Hindlimb muscle (tissue), 1 donor: ENCODE measurements around the gene ANKRD9. TPM values are rescaled to one million over a fixed set of nuclear protein-coding genes. Genes with fewer than 3 reads are reported as not detected.

Source experiments
- DNase-seq: peaks from one replicate; pipeline ENCODE4 v3.0.0-alpha.2; 2013
- polyA plus RNA-seq: library from polyadenylated mRNA; unstranded; fragments of 120-200 nt; gene quantifications from one replicate; pipeline ENCODE4 v1.2.1, GENCODE V29; 2013; ENCODE audit not compliant: insufficient read length

The ANKRD9 gene
- polyA plus RNA-seq, 1 donor = 21.9 TPM

DNA sequence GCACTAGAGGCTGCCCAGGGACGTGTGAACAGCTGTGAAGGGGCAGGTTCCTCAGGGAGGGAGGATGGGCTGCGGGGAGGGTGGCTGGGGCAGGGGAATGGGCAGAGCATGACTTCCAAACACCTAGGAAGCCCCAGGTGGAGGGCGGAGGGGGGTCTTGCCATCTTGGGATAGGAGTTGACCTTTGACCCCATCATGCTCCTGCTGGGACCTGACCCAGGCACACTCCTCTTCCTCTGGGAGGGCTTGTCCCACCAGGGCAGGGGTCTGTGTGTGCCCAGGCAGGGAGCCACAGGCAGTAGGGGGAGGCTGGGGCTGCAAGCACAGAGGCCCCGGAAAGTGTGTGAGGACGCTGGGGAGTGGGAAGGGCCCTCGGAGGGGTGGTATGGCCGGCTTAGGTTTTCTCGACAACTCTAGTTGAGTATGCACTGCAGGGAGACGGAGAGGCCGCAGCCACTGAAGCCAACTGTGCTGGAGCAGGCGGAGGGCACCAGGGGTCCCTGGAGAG is 3.3 kb upstream of the ANKRD9 start:
- DNase-seq = no peak

DNA sequence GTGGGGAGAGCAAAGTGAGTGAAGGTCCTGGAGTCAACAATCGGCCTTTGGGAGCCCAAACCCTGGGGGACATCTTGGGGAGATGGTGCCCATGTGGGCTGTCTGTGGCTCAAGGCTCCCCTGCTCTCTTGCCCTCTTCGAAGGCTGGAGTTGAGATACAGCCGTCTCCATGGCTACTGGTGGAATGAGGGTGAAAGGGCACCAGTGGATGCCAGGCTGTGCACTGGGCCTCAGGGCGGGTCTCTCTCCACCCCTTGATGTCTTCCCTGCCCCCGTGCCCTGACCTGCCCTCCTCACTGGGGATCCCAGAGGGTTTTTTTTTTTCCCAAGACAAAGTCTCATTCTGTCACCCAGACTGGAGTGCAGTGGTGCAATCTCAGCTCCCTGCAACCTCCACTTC is 2.0 kb upstream of the ANKRD9 start:
- no peak for DNase-seq

DNA sequence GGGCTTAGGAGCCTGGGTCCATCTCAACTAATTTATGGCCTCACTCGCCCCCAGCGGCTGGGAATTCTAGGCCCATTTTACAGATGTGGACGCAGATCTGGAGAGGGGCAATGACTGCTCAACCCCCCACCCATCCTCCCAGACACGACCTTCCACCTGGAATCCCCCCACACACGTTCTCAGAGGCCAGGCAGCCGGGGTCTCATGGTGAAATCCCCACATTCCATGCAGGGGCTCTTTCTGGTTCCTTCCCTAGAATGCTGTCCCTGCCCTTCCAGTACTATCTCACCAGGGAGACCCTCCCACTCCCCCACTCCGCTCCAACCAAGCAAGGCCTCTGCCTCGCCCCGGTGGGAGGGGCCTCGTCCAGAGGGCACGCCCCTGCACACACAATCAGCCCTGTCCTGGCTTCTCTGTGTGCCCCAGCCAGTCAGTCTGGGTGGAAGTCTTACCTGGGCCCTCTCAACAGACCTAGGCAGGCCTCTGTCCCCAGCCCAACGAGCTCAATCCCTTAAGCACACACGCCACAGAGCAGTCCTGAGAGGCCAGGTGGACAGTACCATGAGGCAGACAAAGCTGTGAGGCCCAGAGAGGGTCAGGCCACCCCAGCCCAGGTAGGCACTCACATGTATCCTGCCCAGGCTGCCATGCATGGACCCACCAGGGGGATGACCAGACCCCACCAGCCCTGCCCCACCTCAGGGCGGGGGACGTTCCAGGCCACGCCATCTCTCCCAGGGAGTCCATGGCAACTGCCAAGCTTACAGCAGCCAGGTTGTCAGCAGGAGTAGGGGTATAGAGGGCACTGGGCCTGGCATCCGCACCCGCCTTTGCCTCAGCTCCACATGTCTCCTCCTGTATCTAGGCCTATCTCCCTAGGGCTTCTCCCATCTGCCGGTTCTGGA is 1.3 kb upstream of the ANKRD9 start:
- DNase-seq = no peak

DNA sequence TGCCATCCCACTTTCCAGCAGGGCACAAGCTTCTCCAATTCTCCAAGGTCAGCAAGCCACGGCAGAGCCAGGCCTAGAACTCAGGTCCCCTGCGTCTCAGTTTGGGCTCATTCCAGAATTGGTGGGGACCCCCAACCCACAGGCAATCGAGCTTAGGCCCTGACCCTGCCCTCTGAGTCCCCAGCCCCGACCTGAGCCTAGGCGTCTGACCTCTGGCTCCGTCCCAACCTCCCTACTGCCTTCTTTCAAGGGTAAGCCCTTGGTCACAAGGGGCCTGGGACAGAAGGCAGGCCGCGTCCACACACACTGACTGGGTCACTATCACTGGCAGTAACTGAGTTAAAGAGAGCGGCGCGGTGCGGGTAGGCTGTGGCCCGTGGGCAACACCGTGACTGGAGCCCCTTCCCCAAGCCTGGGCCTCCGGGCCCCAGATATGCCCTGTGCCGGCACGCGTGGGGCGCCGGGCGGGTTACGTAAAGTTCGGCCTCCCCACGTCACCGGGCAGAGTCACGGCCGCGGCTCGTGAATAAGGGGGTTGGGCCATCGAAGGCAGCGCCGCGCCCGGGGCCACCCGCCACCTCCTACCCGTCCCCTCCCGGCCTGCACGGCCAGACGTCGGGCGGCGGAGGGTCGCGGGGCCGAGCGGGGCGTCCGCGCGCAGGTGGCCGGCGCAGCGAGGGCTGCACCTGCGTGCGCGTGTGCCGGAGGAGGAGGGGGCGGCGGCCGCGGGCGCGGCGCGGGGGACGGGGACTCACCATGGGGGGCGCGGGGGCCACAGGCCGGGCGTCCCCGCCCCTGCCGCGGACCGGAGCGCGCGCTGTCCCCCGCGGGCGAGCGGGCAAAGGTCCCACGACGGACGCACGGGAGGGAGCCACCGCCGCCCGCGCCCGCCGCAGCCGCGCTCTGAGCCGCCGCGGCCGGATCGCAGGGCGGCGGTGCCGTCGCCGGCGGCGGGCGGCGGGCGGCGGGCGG is 516 bp downstream of the ANKRD9 start:
- DNase-seq = no peak

DNA sequence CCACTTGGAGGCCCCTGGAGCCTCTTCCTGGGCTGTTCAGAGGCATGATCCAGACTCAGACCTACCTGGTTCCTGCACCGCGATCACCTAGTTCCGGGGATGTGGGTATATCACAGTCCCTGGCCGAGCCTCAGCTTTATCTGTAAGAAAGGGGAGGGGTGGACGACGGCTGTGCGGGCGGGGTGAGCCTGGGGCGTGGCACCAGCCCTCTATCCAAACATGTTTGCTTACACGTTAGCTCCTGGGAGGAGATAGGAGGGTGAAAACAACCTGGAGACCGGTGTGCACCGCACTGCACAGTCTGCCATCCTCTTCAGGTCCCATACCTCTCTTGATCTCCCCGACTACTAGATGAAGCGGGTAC is 1.2 kb downstream of the ANKRD9 start:
- no peak for DNase-seq

DNA sequence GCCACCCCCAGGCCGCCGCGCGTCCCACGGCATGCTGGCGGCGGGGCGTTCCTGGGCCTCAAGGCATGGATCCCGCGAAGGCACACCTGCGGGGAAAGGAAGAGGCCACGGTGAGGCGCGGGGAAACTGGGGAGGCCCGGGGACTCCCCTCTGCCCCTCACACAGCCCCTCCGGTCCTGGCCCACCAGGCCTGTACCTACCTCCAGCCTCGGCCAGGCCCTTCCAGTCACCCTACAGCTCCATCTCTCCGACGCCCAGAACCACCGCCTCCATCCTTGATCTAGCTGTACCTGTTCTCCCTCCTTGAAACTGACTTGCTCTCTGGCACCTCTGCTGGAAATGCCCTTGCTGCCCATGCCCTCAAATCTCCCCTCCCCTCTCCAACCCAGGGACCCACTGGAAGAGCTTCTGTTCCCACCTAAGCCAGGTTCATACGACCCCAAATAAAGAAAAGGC is 1.7 kb downstream of the ANKRD9 start:
- DNase-seq = no peak

DNA sequence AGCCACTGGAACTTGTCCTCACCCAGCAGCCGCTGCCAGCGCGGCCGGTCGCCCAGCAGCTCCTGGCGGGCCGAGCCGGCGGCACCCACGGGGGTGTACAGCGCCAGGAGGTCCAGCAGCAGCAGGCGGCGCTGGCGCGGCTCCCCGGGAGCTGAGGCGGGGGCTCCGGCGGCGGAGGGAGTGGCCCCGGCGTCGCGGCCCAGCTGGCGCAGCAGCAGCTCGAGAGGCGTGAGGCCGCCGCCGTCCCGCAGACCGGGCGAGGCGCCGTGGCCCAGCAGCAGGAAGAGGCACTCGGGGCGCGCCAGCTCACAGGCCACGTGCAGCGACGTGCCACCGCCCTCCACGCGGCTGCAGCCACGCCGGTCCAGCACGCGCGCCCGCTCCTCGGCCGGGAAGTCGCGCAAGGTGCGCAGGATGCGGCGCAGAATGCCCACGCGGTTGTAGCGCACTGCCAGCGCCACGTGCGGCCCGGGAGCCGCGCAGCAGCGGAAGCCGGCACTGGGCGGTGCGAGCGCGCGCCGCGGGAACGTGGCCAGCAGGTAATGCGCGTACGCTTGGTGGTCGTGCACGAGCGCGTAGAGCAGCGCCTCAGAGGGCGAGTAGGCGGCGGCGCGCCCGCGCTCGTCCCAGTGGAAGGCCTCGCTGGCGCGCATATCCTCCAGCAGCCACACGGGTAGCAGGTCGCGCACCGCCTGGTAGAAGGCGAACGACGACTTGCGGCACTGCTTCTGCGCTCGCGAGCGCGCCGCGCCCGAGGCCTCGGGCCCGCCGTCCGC is 2.3 kb downstream of the ANKRD9 start:
- DNase-seq = no peak

DNA sequence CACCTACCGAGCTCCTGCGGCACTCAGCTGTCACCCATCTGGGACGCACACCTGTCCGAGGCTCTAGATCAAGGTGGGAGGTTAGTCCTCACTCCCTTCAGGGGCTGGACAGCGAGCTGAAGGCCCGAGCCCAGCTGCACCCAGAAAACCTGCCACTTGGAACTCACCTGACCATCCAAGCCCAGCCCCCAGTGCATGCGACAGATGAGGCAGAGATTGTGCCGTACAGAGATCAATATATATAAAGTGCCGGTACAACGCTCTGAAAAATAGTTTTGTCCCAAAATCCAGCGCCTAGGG is 3.0 kb downstream of the ANKRD9 start:
- DNase-seq = no peak

DNA sequence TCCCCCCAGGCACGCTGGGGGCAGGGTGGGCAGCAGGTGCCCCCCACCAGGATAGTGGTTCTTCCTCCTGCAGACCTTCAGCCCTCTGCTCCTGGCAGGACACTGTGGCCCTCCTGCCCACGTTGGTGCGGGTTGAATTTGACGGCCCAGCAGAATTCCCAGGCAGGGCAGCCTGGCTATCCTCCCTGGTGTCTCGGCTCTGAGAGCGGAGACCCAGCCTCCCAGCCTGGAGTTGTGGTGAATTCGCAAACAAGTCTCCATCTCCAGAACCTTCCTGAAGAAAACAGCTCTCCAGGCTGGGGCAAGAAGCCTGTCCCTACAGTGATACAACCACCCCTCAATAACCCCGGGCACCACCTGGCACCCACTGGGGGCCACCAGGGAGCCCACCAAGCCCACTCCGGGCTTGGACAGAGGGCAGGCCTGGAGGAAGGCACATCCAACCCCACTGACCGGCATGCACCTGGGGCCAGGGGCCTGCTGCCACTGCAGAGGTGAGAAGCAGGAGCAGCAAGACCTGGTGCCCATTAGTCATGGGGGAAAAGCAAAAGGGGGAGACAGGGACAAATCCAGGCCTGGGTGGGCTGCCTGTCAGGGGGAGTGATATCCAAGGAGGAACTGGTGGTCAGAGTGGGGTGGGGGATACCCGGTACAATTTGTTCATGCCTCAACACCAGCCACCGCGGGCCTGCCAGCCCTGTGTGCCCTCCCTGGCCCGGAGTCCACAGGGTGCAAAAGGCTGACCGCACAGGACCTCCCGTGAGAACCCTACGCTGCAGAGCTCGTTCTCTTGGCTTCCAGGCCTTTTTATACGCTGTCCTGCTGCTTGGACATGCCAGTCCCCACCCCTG is 3.6 kb downstream of the ANKRD9 start:
- no peak for DNase-seq

DNA sequence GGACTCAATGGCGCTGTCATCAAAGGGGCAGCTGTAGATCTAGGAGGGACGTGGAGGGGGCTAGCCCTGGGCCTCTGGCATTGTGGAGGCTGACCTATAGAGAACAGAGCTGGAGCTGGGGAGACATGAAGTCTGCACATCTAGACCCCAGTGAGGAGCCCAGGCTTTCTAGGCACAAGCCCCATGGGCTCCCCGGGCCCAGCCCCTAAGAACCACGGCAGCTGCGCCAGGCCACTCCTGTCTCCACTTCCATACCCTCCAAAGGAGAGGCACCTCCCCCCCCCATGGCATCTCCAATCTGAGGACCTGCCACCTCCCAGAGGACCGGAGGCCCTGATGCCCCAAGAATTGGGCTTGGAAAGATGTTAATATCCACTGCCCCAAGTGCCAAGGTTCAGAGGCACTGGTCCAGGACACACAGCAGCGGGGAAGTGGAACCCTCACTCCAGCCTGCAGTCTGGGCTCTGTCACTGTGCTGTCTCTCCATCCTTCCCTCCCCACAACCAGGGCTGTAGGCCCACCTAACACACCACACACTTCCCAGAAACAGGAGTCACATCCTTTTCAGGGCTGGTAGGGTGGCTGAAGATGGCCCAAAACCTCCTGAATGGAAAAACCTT is 4.5 kb downstream of the ANKRD9 start:
- DNase-seq = no peak

DNA sequence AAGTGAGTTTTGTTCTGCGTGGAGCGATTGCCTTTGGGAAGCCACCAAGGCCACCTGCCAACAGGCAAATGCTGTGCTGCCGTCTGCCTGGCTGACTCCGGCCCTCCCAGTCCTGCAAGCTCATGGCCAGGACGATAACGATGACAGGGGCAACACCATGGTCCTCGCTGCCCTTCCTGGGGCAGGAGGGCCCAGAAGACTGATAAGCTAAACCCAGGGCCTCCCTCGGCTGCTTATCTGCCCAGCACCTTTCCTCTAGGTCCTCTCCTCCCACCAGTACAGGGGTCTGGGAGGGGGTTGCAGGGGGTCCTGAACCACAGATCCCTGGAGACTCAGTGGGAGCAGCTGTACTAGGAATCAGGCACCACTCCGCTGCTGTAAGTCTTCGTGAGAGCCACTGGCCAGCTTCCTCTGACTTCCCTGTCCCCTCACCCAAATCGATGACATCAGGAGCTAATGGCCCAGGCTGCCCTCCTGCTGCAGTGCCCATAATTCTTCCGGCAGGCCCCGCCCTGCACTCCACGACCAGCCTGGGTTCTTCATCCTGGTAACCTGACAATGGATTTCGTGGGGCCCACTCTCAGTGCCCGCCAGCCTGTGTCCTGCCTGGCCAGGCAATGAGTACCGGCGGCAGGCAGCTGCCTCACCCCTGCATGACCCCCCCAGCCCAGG is 5.1 kb downstream of the ANKRD9 start:
- no peak for DNase-seq

DNA sequence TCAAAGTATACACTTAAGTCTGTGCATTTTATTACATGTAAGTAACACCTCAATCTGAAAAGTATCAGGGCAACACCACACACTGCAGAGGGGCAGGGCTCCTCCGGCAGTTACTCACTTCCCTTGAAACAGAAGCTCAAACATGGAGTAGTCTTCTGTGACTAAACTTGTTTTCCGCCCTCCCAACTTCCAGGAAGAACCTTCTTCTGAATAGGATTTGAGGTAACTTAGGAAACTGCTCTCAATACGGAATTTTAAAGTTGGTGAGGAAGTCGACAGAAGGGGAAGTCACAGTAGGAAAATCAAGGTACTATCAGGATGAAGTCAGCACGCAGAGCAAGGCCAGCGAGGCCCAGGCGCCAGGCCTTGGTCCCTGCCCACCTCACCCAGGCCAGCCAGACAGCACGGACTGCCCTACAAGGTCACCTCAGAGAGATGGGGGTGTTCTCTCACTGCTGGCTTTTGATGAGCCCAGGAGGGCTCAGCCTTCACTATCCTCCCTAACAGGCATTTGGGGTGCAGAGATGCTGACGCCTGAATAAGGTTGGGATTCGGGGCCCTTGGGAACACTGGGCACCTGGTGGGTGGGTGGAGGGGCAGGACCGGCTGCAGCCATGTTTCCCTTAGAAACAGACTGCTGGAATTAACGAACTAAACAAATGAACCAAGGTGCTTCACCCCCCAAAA is 5.8 kb downstream of the ANKRD9 start:
- no peak for DNase-seq

DNA sequence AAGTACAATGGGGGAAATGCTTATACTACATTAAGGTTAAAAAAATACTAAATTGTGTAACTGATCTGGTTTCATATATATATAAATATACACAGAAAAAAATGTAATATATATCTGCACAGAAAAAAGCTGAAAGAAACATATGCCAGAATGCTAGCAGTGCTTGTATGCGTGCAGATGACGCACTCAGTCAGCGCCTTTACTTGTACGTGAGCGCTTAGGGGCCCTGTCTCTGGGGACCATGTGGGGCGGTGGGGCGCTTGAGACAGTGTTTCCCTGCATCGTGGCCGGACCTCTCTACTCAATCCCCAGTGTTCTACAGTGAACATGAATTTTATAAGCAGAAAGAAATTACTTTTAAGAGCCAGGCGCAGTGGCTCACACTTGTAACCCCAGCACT is 7.0 kb downstream of the ANKRD9 start:
- DNase-seq = no peak

DNA sequence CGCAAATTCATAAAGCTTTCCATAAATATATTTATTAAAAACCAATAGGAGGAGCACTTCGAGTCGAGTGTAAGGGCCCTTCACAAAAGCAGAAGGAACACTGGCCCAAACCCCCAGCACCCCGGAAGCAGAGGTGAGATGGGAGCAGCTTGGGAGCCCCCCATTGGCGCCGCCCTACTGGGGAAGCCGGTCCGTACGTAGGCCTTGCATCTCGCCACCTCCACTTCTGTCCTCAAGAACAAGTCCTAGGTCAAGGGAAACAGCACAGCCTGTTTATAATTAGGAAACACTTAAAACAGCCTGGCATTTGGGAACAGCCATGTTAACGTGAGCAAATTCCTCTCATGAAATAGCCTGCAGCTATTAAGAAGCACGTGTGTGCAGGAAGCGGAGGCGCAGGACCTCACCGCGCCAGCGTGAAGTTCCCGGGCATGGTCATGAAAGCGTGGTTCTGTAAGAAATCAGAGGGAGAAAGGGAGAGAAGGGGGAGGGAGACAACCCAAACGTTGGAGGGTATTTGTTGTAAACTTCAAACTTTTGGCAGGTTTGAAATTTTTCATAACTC is 7.7 kb downstream of the ANKRD9 start:
- DNase-seq = no peak

DNA sequence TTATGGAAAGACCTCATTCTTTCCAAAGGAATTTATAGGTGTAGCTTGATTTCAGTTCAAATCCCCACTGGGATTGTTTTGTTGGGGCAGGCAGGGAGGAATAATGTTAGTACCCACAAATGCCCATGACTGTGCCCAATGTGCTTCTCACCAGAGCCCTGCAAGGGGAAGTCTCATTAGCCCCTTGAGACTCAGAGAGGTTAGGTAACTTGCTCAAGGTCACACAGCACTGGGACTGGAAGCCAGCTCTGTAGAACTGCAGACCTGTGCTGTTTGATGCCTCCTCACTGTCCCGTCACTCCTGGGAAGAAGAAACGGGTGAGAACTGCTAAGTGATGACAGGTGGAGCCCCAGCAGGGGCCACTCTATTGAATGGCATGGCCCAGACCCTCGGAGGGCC is 8.9 kb downstream of the ANKRD9 start:
- DNase-seq = no peak

DNA sequence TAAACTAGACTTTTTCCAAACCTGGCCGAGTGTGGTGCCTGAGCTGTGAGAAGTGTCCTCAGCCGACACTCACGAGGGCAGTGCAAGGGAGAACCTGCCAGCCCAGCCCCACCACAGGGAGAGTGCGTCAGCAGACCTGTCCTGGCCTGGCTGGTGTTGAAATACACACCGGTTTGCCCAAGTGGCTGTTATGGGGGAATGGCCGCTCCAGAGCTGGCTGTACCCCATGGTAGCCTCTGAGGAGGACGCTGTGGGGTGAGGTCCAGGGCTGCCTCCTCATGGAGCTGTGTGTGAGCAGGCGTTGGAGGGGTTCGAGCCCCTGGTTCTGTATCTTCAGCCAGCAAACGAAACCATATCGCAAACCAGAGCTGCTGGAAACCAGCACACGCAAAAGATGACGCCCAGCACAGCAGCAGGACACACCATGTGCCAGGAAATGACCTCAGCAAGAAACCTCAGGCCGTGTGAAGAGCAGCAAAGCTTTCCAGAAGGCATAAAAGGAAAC is 9.4 kb downstream of the ANKRD9 start:
- DNase-seq = peak; percentile 78

DNA sequence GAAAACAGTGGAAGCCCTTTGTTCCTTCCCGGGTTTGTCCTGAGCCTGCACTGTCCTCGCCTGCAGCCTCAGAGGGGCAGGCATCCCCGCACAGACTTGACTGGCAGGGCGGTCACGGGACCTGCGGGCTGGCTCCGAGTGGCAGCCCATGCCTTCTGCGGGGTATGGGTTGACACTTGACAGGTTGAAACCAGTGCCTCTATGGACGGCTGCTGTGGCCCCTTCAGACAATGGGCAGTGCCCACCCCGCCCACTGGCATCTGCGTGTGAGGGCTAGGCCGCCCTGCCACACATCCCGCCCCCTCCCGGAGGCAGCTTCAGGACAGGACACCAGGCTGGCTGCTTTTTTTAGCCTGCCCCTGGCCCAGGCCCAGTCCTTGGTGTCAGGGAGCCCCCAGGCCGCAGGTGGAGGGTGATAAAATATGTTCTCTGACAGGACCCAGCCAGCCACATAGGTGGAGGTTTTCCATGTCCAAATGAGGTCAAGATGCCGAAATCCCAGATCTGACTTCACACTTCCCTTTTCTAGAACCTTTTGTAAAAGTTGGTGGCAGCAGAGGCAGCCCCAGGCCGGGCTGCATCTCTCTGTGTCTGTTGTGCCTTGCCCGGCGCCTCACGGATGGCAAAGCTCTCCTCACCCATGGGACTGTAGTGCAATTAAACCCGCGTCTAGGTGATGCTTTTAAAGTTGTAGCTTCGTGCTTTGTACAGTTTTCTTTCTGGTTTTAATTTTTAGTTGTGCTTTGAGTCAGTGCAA is 10.0 kb downstream of the ANKRD9 start:
- DNase-seq = no peak

DNA sequence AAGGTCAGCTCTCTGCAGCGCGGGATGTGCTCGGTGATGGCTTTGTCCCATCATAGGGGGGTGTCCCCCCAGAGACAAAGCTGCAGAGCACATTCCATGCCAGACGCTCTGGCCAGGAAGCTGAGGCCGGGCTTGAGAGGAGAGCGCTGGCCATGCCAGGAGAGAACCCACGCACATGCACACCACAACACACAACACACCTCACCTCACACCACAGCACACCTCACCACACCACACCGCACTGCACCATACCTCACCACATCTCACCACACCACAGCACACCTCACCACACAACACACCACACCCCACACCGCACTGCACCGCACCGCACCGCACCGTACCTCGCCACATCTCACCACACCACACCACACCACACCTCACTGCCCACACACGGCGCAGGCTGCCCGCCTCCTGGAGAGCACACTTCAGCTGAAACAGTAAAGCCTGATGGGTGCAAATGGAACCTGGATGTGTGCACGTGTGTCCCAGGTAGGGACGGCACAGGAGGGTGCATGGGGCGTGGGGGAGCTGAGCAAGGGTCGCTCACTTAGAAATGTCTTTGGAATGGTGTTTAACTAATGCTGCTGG is 10.8 kb downstream of the ANKRD9 start:
- DNase-seq = no peak
